Dermis microvascular lymphatic vessel endothelial cell (primary cell): ENCODE results near the gene HPRT1. TPM values are rescaled to one million over a fixed set of nuclear protein-coding genes. Genes with fewer than 3 reads are reported as not detected.

Source experiments
- DNase-seq, 2 donors: peaks; one replicate each; pipeline versions ENCODE4 v3.0.0 to v3.0.0-alpha.2; 2010; ENCODE audit warnings: low read depth in 2 of 2
- total RNA-seq: library from RNA; depleted of rRNA; stranded (reverse); fragments of >200 nt; gene quantifications from 2 replicates; pipeline ENCODE4 v1.2.1, GENCODE V29; 2014

Gene HPRT1
- total RNA-seq, 1 donor from 2014 or later: 14.0 TPM

DNA sequence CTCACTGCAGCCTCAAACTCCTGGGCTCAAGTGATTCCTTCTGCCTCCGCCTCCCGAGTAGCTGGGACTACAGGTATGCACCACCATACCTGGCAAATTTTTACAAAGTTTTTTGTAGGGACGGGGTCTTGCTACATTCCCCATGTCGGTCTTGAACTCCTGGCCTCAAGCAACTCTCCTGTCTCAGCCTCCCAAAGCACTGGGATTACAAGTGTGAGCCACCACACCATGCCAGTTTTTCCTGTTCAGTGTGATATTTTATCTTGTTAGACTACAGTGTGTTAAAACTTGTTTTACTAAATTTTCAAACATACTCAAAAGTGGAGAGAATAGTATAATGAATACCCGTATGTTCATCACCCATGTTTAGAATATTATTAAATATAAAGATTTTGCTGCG lies 12.1 kb downstream of the HPRT1 start:
- no peak for DNase-seq

DNA sequence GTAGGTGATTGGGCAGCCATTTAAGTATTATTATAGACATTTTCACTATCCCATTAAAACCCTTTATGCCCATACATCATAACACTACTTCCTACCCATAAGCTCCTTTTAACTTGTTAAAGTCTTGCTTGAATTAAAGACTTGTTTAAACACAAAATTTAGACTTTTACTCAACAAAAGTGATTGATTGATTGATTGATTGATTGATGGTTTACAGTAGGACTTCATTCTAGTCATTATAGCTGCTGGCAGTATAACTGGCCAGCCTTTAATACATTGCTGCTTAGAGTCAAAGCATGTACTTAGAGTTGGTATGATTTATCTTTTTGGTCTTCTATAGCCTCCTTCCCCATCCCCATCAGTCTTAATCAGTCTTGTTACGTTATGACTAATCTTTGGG lies 16.3 kb downstream of the HPRT1 start:
- DNase-seq: no peak

GRCh38 chrX:134478374-134478773 lies 18.4 kb downstream of the HPRT1 start:
- DNase-seq: no peak

DNA sequence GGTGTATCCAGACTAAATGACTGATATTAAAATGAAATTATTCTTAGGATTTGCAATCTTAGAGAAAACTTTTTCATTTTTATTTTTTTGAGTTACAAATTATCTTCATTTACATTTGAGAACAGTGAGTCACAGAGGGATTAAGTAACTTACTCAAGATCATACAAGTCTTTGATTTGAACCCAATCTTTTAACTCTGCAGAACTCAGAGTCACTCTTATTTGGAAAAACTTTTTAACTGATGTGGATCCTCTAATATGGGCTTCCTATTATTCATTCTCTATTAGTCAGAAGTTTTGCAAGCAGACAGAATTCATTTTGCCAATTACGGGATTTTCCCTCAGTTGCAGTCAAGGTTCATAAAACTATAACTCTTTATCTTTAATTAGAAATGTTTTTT lies 20.1 kb downstream of the HPRT1 start:
- no peak for DNase-seq

GRCh38 chrX:134481339-134481738 lies 21.4 kb downstream of the HPRT1 start:
- no peak for DNase-seq

DNA sequence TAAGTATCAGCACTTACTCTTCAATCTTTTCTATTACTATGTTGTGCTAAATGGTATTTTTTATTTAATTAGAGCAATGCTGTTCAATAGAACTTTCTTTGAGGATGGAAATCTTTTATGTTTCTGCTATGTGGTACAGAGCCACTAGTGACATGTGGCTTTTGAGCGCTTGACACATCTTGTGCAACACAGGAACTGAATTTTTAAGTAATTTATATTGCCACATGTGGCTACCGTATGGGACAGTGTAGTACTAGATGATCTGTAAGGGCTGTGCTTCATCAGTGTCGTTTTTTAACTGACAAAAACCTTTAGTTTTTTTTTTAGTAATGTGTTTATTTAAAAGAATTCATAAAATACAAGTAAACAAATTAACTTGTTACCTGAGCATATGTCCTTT lies 22.4 kb downstream of the HPRT1 start:
- no peak for DNase-seq

GRCh38 chrX:134484039-134484438 lies 24.1 kb downstream of the HPRT1 start:
- DNase-seq: peak; percentile 58 to 61

DNA sequence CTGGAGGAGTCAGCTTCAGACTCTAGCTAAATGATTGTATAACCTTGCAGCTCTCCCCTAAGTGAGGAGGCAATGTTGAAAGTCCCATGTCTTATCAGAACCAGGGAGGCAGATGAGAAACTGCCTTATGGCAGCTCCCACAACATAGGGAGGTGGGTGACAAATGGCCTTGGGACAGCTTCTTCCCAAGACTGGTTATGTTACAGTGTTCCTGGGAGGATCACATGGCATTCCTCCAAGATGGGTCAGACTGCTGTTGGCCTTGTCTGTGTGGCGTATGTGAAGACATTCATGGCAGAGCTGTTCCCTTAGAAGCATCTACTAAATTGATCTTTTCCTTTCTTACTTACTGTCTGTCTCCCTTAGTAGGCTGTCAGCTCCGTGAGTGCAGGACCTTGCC lies 42.0 kb downstream of the HPRT1 start:
- no peak for DNase-seq

GRCh38 chrX:134502686-134503085 lies 42.7 kb downstream of the HPRT1 start:
- no peak for DNase-seq

- peak in 1 of 2 donors; percentile 58 for DNase-seq
These were observed 52.6 kb downstream of the HPRT1 start for GRCh38 chrX:134512566-134512965.

DNA sequence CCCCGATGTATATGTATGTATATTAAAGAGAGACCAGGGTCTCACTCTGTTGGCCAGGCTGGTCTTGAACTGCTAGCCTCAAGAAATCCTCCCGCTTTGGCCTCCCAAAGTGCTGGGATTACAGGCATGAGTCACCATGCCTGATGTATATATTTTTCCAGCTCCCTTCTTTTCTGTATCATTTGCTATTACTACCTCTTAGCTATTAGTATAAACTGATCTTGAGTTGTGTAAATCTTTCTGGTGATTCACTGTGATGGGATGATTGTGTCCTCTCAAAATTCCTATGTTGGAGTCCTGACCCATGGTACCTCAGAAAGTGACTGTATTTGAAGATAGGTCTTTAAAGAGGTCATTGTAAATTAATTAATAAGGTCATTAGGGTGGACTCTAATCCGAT lies 53.1 kb downstream of the HPRT1 start:
- DNase-seq: no peak

- peak; percentile 32 to 74 for DNase-seq
These were observed 61.0 kb downstream of the HPRT1 start for GRCh38 chrX:134520860-134521390.

- DNase-seq: no peak
These were observed 64.2 kb downstream of the HPRT1 start for GRCh38 chrX:134524181-134524580.

GRCh38 chrX:134525086-134525792 lies 65.3 kb downstream of the HPRT1 start:
- DNase-seq: peak in 1 of 2 donors; percentile 66

- no peak for DNase-seq
These were observed 66.4 kb downstream of the HPRT1 start for GRCh38 chrX:134526399-134526798.

GRCh38 chrX:134528960-134529359 lies 69.0 kb downstream of the HPRT1 start:
- peak in 1 of 2 donors; percentile 47 for DNase-seq

GRCh38 chrX:134529481-134529880 lies 69.5 kb downstream of the HPRT1 start:
- no peak for DNase-seq

DNA sequence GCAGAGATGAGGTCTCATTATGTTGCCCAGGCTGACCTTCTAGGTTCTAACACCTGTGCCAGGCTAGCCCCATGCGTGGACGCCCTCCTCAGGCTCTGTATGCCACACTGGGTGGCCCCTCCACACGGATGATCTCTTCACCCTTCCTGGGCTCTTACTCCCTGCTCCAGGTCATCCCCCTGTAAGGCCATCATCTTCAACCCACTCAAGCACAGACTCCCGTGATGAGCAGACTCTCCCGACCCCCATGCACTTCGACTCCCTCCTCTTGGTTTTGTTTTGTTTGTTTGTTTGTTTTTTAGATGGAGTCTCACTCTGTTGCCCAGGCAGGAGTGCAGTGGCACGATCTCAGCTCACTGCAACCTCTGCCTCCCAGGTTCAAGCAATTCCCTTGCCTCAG lies 70.9 kb downstream of the HPRT1 start:
- DNase-seq: no peak

DNA sequence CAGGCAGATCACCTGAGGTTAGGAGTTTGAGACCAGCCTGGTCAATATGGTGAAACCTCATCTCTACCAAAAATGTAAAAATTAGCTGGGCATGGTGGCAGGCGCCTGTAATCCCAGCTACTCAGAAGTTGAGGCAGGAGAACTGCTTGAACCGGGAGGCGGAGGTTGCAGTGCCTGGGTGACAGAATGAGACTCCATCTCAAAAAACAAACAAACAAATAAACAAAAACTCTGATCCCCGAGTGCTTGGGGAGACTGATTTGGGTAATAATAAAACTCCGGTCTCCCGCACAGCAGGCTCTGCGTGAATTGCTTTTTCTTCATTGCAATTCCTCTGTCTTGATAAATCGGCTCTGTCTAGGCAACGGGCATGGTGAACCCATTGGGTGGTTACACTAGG lies 73.4 kb downstream of the HPRT1 start:
- DNase-seq: no peak

DNA sequence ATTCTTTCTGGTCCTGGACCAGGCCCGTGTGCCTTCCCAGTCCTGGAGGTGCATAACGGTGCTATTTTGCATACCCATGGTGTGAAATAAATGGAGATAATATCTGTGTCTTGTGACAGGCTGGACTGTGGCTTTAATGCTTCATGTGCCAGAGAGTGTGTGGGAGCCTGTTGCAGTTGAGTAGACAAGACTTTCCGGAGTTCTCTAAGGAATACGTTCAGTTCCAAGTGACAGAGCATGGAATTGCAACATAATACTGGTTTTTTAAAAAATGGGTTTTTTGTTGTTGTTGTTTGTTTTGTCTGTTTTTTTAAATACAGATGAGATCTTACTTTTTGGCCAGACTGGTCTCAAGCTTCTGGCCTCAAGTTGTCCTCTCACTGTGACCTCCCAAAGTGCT lies 74.0 kb downstream of the HPRT1 start:
- no peak for DNase-seq

GRCh38 chrX:134537179-134537955 lies 77.4 kb downstream of the HPRT1 start:
- no peak for DNase-seq

GRCh38 chrX:134538316-134538715 lies 78.4 kb downstream of the HPRT1 start:
- no peak for DNase-seq

GRCh38 chrX:134541906-134542305 lies 81.9 kb downstream of the HPRT1 start:
- DNase-seq: no peak
